H1 (cell line): ENCODE measurements around the gene DNAJB5. TPM values are rescaled to one million over a fixed set of nuclear protein-coding genes. Genes with fewer than 3 reads are reported as not detected.

Experiments
- CBX5 ChIP-seq: fragments of 300-800, 300-1000 bp; sonication (generic); IDR thresholded peaks from 2 replicates; pipeline ENCODE4 v1.7.1; 2016; ENCODE audit warnings: antibody characterized with exemption, low read length, low read depth
- POLR2AphosphoS5 ChIP-seq: IDR thresholded peaks from 2 replicates; pipeline ENCODE4 v1.6.1; 2011; ENCODE audit warnings: low read depth, low read length
- RAD21 ChIP-seq, 2 experiments: IDR thresholded peaks in 1 of 2; conservative IDR thresholded peaks in 1 of 2; 2 replicates each; pipeline ENCODE4 v1.6.1; 2011; ENCODE audit warnings: low read depth in 2 of 2, low read length in 2 of 2, improper control_type of control experiment in 1 of 2, inconsistent platforms in 1 of 2, mild to moderate bottlenecking in 1 of 2, moderate library complexity in 1 of 2
- RXRA ChIP-seq: IDR thresholded peaks from 2 replicates; pipeline ENCODE4 v1.6.1; 2011; ENCODE audit warnings: low read depth, mild to moderate bottlenecking, low read length, moderate library complexity; ENCODE audit not compliant: insufficient read depth
- SP1 ChIP-seq: IDR thresholded peaks from 2 replicates; pipeline ENCODE4 v1.6.1; 2011; ENCODE audit warnings: low read depth, low read length
- TAF1 ChIP-seq: IDR thresholded peaks from 2 replicates; pipeline ENCODE4 v1.6.1; 2011; ENCODE audit warnings: mild to moderate bottlenecking, low read depth, low read length
- polyA plus RNA-seq, 7 experiments: library from polyadenylated mRNA; depleted of rRNA in 3 of 7; stranded (reverse) in 5 of 7; unstranded in 2 of 7; fragments of >200 nt in 5 of 7; fragments of 200-250 nt in 2 of 7; gene quantifications; 1 replicate in 5 of 7; 2 replicates in 1 of 7; 4 replicates in 1 of 7; pipeline versions ENCODE4 v1.2.1 to v1.2.3, GENCODE V29; 2011 to 2013; ENCODE audit warnings: missing spikeins in 2 of 7, mixed read lengths in 2 of 7
- total RNA-seq: library from RNA; stranded (reverse); fragmentation: NEBNext Ultra II Directional; extraction: Animal tissue kit (Norgen Biotek cat#: 25700); gene quantifications from 2 replicates; pipeline ENCODE4 v1.2.1, GENCODE V29; 2021
- TF ChIP-seq, protein P1 (sequence below): fragments of 300-600 bp; sonication (generic); IDR thresholded peaks from 2 replicates; pipeline ENCODE4 v1.7.1; 2012; ENCODE audit warnings: low read length, moderate library complexity, mild to moderate bottlenecking, inconsistent platforms; ENCODE audit not compliant: insufficient replicate concordance
- TF ChIP-seq, protein P2 (sequence below), 3 experiments: IDR thresholded peaks; 1 replicate in 2 of 3; 2 replicates in 1 of 3; pipeline versions ENCODE4 v1.5.1 to v1.6.1; 2011; ENCODE audit warnings: low read length in 3 of 3, mild to moderate bottlenecking in 3 of 3, inconsistent platforms in 2 of 3, low read depth in 1 of 3, moderate library complexity in 1 of 3; ENCODE audit not compliant: insufficient read depth in 1 of 3; ENCODE audit errors: control extremely low read depth in 1 of 3

The DNAJB5 gene
- total and polyA plus RNA-seq, 2 of the 8 experiments (the other 6 are each of a cell fraction or from before 2014, with no cell fraction given): 25.0 to 34.1 TPM

DNA sequence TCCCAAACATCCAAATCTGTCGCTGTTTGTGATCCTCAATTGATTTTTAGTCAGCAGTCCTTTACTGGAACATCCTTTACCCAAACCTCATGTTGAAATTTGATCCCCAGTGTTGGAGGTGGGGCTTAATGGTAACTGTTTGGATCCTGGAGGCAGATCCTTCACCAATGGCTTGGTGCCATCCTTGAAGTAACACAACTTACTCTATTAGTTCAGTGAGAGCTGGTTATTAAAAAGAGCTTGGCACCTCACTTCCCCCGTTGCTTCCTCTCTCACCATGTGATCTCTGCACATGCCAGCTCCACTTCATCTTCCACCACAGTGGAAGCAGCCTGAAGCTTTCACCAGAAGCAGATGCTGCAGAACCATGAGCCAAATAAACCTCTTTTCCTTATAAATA is 40.3 kb downstream of the DNAJB5 start (continued):
- TF ChIP-seq, protein P1, sequence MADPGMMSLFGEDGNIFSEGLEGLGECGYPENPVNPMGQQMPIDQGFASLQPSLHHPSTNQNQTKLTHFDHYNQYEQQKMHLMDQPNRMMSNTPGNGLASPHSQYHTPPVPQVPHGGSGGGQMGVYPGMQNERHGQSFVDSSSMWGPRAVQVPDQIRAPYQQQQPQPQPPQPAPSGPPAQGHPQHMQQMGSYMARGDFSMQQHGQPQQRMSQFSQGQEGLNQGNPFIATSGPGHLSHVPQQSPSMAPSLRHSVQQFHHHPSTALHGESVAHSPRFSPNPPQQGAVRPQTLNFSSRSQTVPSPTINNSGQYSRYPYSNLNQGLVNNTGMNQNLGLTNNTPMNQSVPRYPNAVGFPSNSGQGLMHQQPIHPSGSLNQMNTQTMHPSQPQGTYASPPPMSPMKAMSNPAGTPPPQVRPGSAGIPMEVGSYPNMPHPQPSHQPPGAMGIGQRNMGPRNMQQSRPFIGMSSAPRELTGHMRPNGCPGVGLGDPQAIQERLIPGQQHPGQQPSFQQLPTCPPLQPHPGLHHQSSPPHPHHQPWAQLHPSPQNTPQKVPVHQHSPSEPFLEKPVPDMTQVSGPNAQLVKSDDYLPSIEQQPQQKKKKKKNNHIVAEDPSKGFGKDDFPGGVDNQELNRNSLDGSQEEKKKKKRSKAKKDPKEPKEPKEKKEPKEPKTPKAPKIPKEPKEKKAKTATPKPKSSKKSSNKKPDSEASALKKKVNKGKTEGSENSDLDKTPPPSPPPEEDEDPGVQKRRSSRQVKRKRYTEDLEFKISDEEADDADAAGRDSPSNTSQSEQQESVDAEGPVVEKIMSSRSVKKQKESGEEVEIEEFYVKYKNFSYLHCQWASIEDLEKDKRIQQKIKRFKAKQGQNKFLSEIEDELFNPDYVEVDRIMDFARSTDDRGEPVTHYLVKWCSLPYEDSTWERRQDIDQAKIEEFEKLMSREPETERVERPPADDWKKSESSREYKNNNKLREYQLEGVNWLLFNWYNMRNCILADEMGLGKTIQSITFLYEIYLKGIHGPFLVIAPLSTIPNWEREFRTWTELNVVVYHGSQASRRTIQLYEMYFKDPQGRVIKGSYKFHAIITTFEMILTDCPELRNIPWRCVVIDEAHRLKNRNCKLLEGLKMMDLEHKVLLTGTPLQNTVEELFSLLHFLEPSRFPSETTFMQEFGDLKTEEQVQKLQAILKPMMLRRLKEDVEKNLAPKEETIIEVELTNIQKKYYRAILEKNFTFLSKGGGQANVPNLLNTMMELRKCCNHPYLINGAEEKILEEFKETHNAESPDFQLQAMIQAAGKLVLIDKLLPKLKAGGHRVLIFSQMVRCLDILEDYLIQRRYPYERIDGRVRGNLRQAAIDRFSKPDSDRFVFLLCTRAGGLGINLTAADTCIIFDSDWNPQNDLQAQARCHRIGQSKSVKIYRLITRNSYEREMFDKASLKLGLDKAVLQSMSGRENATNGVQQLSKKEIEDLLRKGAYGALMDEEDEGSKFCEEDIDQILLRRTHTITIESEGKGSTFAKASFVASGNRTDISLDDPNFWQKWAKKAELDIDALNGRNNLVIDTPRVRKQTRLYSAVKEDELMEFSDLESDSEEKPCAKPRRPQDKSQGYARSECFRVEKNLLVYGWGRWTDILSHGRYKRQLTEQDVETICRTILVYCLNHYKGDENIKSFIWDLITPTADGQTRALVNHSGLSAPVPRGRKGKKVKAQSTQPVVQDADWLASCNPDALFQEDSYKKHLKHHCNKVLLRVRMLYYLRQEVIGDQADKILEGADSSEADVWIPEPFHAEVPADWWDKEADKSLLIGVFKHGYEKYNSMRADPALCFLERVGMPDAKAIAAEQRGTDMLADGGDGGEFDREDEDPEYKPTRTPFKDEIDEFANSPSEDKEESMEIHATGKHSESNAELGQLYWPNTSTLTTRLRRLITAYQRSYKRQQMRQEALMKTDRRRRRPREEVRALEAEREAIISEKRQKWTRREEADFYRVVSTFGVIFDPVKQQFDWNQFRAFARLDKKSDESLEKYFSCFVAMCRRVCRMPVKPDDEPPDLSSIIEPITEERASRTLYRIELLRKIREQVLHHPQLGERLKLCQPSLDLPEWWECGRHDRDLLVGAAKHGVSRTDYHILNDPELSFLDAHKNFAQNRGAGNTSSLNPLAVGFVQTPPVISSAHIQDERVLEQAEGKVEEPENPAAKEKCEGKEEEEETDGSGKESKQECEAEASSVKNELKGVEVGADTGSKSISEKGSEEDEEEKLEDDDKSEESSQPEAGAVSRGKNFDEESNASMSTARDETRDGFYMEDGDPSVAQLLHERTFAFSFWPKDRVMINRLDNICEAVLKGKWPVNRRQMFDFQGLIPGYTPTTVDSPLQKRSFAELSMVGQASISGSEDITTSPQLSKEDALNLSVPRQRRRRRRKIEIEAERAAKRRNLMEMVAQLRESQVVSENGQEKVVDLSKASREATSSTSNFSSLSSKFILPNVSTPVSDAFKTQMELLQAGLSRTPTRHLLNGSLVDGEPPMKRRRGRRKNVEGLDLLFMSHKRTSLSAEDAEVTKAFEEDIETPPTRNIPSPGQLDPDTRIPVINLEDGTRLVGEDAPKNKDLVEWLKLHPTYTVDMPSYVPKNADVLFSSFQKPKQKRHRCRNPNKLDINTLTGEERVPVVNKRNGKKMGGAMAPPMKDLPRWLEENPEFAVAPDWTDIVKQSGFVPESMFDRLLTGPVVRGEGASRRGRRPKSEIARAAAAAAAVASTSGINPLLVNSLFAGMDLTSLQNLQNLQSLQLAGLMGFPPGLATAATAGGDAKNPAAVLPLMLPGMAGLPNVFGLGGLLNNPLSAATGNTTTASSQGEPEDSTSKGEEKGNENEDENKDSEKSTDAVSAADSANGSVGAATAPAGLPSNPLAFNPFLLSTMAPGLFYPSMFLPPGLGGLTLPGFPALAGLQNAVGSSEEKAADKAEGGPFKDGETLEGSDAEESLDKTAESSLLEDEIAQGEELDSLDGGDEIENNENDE: no peak
- TF ChIP-seq POLR2AphosphoS5: no peak
- TF ChIP-seq RAD21 (IDR thresholded peaks at IDR 0.05 in 1 of 2, conservative IDR thresholded peaks at IDR 0.05 in 1 of 2; ENCODE audit: low read depth in 2 of 2, low read length in 2 of 2): no peak
- no peak for TF ChIP-seq RXRA
- TF ChIP-seq, protein P2, sequence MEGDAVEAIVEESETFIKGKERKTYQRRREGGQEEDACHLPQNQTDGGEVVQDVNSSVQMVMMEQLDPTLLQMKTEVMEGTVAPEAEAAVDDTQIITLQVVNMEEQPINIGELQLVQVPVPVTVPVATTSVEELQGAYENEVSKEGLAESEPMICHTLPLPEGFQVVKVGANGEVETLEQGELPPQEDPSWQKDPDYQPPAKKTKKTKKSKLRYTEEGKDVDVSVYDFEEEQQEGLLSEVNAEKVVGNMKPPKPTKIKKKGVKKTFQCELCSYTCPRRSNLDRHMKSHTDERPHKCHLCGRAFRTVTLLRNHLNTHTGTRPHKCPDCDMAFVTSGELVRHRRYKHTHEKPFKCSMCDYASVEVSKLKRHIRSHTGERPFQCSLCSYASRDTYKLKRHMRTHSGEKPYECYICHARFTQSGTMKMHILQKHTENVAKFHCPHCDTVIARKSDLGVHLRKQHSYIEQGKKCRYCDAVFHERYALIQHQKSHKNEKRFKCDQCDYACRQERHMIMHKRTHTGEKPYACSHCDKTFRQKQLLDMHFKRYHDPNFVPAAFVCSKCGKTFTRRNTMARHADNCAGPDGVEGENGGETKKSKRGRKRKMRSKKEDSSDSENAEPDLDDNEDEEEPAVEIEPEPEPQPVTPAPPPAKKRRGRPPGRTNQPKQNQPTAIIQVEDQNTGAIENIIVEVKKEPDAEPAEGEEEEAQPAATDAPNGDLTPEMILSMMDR (IDR thresholded peaks at IDR 0.05; ENCODE audit: control extremely low read depth in 1 of 3, insufficient read depth in 1 of 3, low read depth in 1 of 3, low read length in 3 of 3): no peak
- TF ChIP-seq SP1: no peak
- no peak for TF ChIP-seq TAF1
- no peak for TF ChIP-seq CBX5
